T-cell (primary cell): ENCODE data around the gene PERM1. TPM values are rescaled to one million over a fixed set of nuclear protein-coding genes. Genes with fewer than 3 reads are reported as not detected.

Experiments used
- ATAC-seq, 4 experiments: fragments of 200-7000 bp in 3 of 4; fragments of 150-1000 bp in 1 of 4; cut with Tn5 transposase; replicated peaks in 1 of 4; 1 replicate in 3 of 4; 2 replicates in 1 of 4; pipeline ENCODE4 v1.10.0; 2021; ENCODE audit warnings: moderate library complexity in 3 of 4, mild to moderate bottlenecking in 2 of 4, moderate number of reproducible peaks in 1 of 4
- CTCF ChIA-PET, 2 donors: fragments of 300-600 bp; sonication (Branson Sonifier 250); formaldehyde crosslinking; loops; one replicate each; lab custom pipeline; 2022; ENCODE audit warnings: antibody characterized with exemption in 2 of 2; lab: Charles Lee
- POLR2A ChIA-PET, 2 donors: fragments of 300-600 bp; sonication (Branson Sonifier 250); formaldehyde crosslinking; loops; one replicate each; lab custom pipeline; 2022; ENCODE audit warnings: antibody characterized with exemption in 2 of 2; lab: Charles Lee
- DNase-seq, 35 experiments: peaks; one replicate each; pipeline versions ENCODE4 v3.0.0 to v3.0.0-alpha.2; 2013 to 2023
- H3K27ac ChIP-seq: one replicate; pipeline ENCODE4 v1.5.1; 2013; ENCODE audit warnings: low read length
- H3K27me3 ChIP-seq, 2 experiments: replicated peaks in 1 of 2; 1 replicate in 1 of 2; 2 replicates in 1 of 2; pipeline versions ENCODE4 v1.6.1 to v1.7.0; 2013; ENCODE audit warnings: low read length in 1 of 2, mixed read lengths in 1 of 2; ENCODE audit not compliant: control insufficient read depth in 2 of 2, insufficient read depth in 2 of 2; ENCODE audit errors: extremely low read depth in 1 of 2
- H3K36me3 ChIP-seq, 2 donors: 1 replicate in 1 of 2; 2 replicates in 1 of 2; pipeline versions ENCODE4 v1.6.1 to v1.7.0; 2013; ENCODE audit warnings: low read length in 1 of 2; ENCODE audit not compliant: control insufficient read depth in 2 of 2, insufficient read depth in 1 of 2; ENCODE audit errors: extremely low read depth in 1 of 2
- H3K4me1 ChIP-seq, 2 experiments: 1 replicate in 1 of 2; 2 replicates in 1 of 2; pipeline versions ENCODE4 v1.6.1 to v1.7.0; 2013; ENCODE audit warnings: low read length in 2 of 2, mixed read lengths in 1 of 2; ENCODE audit not compliant: insufficient read depth in 2 of 2, control insufficient read depth in 1 of 2; ENCODE audit errors: extremely low read depth in 1 of 2
- H3K4me3 ChIP-seq, 2 donors: 1 replicate in 1 of 2; 2 replicates in 1 of 2; pipeline versions ENCODE4 v1.5.1 to v1.7.0; 2013; ENCODE audit warnings: mild to moderate bottlenecking in 2 of 2, low read length in 1 of 2, moderate library complexity in 1 of 2; ENCODE audit not compliant: control insufficient read depth in 1 of 2; ENCODE audit errors: extremely low read depth in 1 of 2
- H3K9me3 ChIP-seq: 2 replicates; pipeline ENCODE4 v1.7.0; 2013
- H3K27ac Mint-ChIP-seq, 2 donors: one replicate each; pipeline ENCODE4 v1.8.0; 2020 to 2021; ENCODE audit warnings: mild to moderate bottlenecking in 2 of 2, mixed read lengths in 2 of 2
- H3K27me3 Mint-ChIP-seq, 2 donors: one replicate each; pipeline ENCODE4 v1.8.0; 2021 to 2022; ENCODE audit warnings: mixed read lengths in 2 of 2
- H3K36me3 Mint-ChIP-seq: one replicate; pipeline ENCODE4 v1.8.0; 2021; ENCODE audit warnings: mixed read lengths
- H3K4me1 Mint-ChIP-seq, 3 donors: one replicate each; pipeline ENCODE4 v1.8.0; 2020 to 2022; ENCODE audit warnings: mixed read lengths in 3 of 3, mild to moderate bottlenecking in 1 of 3
- H3K4me3 Mint-ChIP-seq, 3 donors: one replicate each; pipeline ENCODE4 v1.8.0; 2020 to 2022; ENCODE audit warnings: mild to moderate bottlenecking in 3 of 3, mixed read lengths in 3 of 3, moderate library complexity in 3 of 3
- H3K9me3 Mint-ChIP-seq, 3 donors: one replicate each; pipeline ENCODE4 v1.8.0; 2020 to 2022; ENCODE audit warnings: mixed read lengths in 3 of 3
- WGBS: methylation state at CpG from one replicate; pipeline ENCODE4 v1.1.5; 2013; ENCODE audit warnings: missing lambda C conversion rate; ENCODE audit not compliant: insufficient coverage; 5-methylcytosine and 5-hydroxymethylcytosine counted together
- total RNA-seq, 35 experiments: library from RNA in 6 of 35; stranded (reverse) in 6 of 35; fragments of 120-200 nt in 1 of 35; gene quantifications; one replicate each; pipeline versions ENCODE4 v1.2.1 to v1.2.4 and lab custom pipeline; 2013 to 2026

The PERM1 gene
- total RNA-seq, 5 donors from 2014 or later (not counting 1 experiment from before 2014, with no cell fraction given), result not detected

DNA sequence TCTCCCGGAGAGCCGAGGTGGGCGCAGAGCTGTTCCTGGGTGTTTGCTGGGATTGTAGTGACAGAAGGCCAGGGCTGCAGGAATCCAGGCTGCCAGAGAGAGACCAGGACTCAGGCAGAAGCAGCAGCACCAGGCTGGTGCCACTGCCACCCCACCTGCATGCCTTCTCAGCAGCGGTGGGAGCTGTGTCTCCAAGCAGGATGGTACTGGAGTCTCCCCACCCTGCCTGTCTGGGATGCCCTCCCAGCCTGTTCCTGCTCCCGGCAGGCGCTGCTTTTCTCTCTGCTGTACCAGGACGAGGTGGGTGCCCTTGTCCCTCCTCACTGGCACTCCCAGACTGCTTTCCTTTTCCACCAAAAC lies 22.5 kb upstream of the PERM1 start:
- ChIA-PET CTCF (no interaction called here), POLR2A (no interaction called here)
- no peak for DNase-seq
- Histone ChIP-seq H3K4me3 (no peak overlapping the region), H3K4me1 (peaks cover 9 to 40% of the 10 kb centered on the region in 2 experiments), H3K27ac (no peak overlapping the region), H3K9me3 (no peaks in the 10 kb centered on the region), H3K27me3 (peaks cover 2 to 71% of the 10 kb centered on the region in 2 experiments), H3K36me3 (no peaks in the 10 kb centered on the region)
- WGBS, result 44% methylated on average over 6 of the region's 7 CpGs
- no peak for ATAC-seq
- H3K27me3 Mint-ChIP-seq, result peaks cover 7 to 39% of the 10 kb centered on the region in 2 donors
- H3K4me1 Mint-ChIP-seq, result peaks cover 12 to 19% (median 17%) of the 10 kb centered on the region in 3 donors
- no peaks in the 10 kb centered on the region for H3K9me3 Mint-ChIP-seq
- no peaks in the 10 kb centered on the region for H3K36me3 Mint-ChIP-seq
- no peak overlapping the region for H3K4me3 Mint-ChIP-seq
- H3K27ac Mint-ChIP-seq, result no peak overlapping the region

DNA sequence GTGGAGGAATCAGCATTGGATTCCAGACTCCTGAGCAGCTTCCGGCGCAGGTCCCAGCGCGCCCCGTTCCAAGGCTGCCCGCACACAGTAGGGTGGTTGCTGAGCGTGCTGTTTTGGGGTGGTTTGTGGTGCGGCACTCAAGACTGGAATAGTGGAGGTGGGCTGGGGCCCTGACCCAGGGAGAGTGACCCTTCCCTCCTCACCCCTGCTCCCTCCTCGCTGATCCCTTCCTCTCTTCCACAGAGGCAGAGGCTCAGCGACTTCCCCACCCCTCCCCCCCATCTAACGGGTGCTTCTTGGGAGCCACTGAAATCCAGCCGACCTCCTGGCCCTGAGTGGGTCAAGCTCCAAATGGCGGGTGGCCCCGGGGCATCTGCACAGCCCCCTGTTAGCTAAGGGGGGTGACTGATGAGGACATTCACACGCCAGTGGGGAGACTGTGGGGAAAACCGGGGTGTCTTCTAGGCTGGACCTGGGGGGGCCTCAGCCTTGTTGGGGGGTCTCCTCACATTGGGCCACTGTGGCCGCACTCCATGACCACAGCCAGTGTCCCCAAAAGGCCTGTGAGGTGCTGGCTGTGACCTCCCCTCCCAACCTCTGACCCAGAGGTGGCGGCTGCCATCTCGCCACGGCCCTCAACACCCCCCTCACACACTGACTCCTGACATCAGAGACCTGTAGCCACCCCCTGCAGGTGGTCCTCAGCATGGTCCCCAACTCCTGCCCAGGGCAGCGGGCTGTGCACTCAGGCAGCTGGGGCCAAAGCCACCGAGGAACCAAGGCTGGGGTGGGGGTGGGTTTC lies 21.9 kb upstream of the PERM1 start:
- DNase-seq (no peak), ATAC-seq (no peak)
- H3K27me3 Mint-ChIP-seq, result peaks cover 7 to 39% of the 10 kb centered on the region in 2 donors
- no peaks in the 10 kb centered on the region for H3K36me3 Mint-ChIP-seq
- peaks cover 12 to 17% (median 15%) of the 10 kb centered on the region in 3 donors for H3K4me1 Mint-ChIP-seq
- H3K27ac Mint-ChIP-seq, result no peak overlapping the region
- H3K27me3 ChIP-seq, result peaks cover 2 to 73% of the 10 kb centered on the region in 2 experiments
- H3K4me1 ChIP-seq, result peaks cover 9 to 44% of the 10 kb centered on the region in 2 experiments
- H3K4me3 ChIP-seq, result no peak overlapping the region
- 89% methylated on average over 3 of the region's 22 CpGs for WGBS
- no peaks in the 10 kb centered on the region for H3K9me3 ChIP-seq
- H3K4me3 Mint-ChIP-seq, result no peak overlapping the region
- H3K27ac ChIP-seq, result no peak overlapping the region
- H3K36me3 ChIP-seq, result no peaks in the 10 kb centered on the region
- ChIA-PET POLR2A (no interaction called here), CTCF (interaction anchor here (0.5 to 0.6 kb wide), 3 partner anchors 9 to 773 kb away, joined by 5 to 6 read pairs (median 5); no protein-coding TSS in a partner anchor)
- H3K9me3 Mint-ChIP-seq, result no peaks in the 10 kb centered on the region

DNA sequence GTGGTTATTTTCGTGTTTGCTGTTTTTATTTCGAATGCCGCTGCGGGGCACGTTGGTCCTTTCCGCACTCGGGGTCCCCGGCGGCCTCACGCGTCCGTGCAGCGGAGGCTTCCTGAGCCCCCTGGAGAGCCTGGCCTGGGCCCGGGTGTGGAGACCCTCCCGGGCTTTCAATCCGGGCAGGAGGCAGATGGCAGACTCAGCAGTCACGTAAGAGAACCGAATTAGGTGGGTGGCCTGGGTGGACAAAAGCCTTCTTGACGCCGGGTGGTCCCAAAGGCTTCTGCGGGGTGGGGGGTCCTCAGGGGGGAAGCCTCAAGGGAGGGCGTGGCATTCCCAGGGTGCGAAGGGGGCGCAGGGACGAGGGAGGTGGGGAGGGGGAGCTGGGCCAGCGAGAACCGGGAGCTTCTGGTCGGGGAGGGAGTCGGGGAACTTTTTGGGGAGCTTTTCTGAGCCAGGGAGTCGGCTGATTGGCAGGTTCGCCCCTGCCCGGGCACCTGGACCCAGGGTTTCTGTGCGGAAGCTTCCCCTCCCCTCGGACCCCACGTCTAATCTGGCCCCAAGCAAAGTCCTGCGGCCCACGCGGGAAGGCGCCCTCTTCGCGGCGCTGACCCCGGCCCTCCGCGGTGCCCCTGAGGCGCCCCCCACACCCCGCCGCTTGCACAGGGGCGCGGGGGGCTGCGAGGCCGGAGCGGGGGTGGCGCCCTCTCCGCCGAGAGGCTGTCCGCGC lies 19.3 kb upstream of the PERM1 start:
- Histone ChIP-seq H3K27me3 (peaks cover 2 to 87% of the 10 kb centered on the region in 2 experiments), H3K4me3 (peak overlapping the region; percentile 11 to 62), H3K4me1 (peaks cover 9 to 62% of the 10 kb centered on the region in 2 experiments), H3K27ac (no peak overlapping the region), H3K9me3 (no peaks in the 10 kb centered on the region), H3K36me3 (no peaks in the 10 kb centered on the region)
- peak overlapping the region; percentile 58 to 79 (median 72) for H3K4me3 Mint-ChIP-seq
- no peaks in the 10 kb centered on the region for H3K9me3 Mint-ChIP-seq
- H3K36me3 Mint-ChIP-seq, result no peaks in the 10 kb centered on the region
- ATAC-seq (peak in 1 of 4 experiments; percentile 4), DNase-seq (peak in 2 of 35 experiments; percentile 4 to 24)
- 3% methylated on average over 53 of the region's 58 CpGs for WGBS
- no peak overlapping the region for H3K27ac Mint-ChIP-seq
- H3K27me3 Mint-ChIP-seq, result peaks cover 7 to 36% of the 10 kb centered on the region in 2 donors
- peaks cover 14 to 22% (median 18%) of the 10 kb centered on the region in 3 donors for H3K4me1 Mint-ChIP-seq
- CTCF ChIA-PET, result no interaction called here
- POLR2A ChIA-PET, result no interaction called here

DNA sequence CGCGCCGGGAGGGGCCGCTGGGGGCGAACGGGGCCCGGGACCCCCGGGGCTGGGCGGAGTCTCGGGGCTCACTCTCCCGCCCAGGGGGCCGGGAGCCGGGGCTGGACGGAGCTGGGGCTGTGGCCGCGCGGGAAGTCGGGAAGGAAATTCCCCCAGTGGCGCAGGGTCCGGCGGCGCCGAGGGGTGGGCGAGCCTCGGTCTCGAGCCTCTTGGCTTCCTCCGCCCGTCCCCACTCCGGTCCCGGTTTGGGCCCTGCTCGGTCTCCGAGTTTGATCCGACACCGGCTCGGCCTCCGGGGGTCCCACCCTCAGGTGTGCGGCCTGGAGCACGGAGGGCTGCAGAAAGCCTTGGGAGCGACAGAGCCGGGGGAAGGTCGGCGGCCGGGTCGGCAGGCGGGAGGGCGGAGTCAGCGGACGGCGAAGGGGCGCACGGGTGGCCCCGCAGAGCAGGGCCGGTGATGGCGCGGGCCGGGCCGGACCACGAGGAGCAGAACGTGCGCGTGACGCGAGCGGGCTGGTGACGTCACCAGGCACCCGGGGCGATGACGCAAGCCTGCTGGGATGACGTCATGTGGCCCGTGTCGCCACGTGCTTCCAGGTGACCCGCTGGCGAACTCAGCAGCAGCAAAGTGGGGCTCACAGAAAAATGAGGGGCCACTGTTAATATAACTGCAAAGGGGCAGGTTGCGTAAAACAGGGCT lies 18.6 kb upstream of the PERM1 start:
- DNase-seq, result peak in 32 of 35 experiments; percentile 57 to 89 (median 74)
- ChIA-PET POLR2A (no interaction called here), CTCF (no interaction called here)
- H3K4me1 Mint-ChIP-seq, result peaks cover 16 to 27% (median 20%) of the 10 kb centered on the region in 3 donors
- H3K36me3 ChIP-seq, result no peaks in the 10 kb centered on the region
- WGBS, result 1% methylated on average over 74 of the region's 75 CpGs
- H3K9me3 Mint-ChIP-seq, result no peaks in the 10 kb centered on the region
- ATAC-seq, result peak in 3 of 4 experiments; percentile 8 to 61 (median 8)
- H3K9me3 ChIP-seq, result no peaks in the 10 kb centered on the region
- H3K4me3 ChIP-seq, result peak overlapping the region; percentile 46 to 62
- H3K27ac ChIP-seq, result no peak overlapping the region
- no peak overlapping the region for H3K27ac Mint-ChIP-seq
- H3K36me3 Mint-ChIP-seq, result no peaks in the 10 kb centered on the region
- peaks cover 7 to 36% of the 10 kb centered on the region in 2 donors for H3K27me3 Mint-ChIP-seq
- peaks cover 2 to 87% of the 10 kb centered on the region in 2 experiments for H3K27me3 ChIP-seq
- peak overlapping the region; percentile 58 to 79 (median 72) for H3K4me3 Mint-ChIP-seq
- H3K4me1 ChIP-seq, result peaks cover 9 to 66% of the 10 kb centered on the region in 2 experiments

DNA sequence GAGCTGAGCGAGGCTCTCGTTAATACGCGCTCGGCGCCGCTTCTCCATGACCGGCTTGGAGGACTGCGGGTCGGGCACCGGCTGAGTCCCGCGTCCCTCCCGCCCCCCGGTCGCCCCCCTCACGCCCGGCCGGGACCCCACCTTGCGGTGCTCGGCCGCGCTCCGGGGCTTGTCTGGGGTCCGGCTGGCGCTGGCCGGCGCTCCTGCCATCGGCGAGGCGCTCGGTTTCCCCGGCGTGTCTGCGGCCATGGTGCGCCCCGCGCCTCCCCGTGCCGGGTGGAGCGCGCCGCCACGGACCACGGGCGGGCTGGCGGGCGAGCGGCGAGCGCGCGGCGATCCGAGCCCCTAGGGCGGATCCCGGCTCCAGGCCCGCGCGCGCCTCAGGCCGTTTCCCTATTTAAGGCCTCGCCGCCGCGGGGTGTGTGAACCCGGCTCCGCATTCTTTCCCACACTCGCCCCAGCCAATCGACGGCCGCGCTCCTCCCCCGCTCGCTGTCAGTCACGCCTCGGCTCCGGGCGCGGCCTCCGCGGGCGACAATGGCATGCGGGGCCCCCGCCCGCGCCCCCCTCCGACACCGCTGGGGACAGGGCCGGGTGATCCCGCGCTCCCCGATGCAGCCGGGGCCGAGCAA lies 17.9 kb upstream of the PERM1 start, which contains the start of gene HES4:
Gene HES4 (minus strand): TSS at position 373 of the 632 bp plus-strand sequence. CDS start 124 bp downstream, at position 249.
- peak within 1 kb of the TSS; percentile 46 to 62 for H3K4me3 ChIP-seq
- Mint-ChIP-seq H3K27me3 (peaks cover 2 to 36% of the 10 kb centered on the region in 2 donors), H3K36me3 (no peaks in the 10 kb centered on the region), H3K4me1 (peaks cover 11 to 21% (median 17%) of the 10 kb centered on the region in 3 donors), H3K9me3 (no peaks in the 10 kb centered on the region), H3K27ac (no peak within 1 kb of the TSS), H3K4me3 (peak within 1 kb of the TSS; percentile 58 to 79 (median 72))
- ATAC-seq (peak; percentile 47 to 67 (median 58)), DNase-seq (peak in 29 of 35 experiments; percentile 41 to 77 (median 54))
- CTCF ChIA-PET, result no interaction called here
- POLR2A ChIA-PET, result no interaction called here
- H3K27ac ChIP-seq, result no peak within 1 kb of the TSS
- peaks cover 2 to 87% of the 10 kb centered on the region in 2 experiments for H3K27me3 ChIP-seq
- H3K36me3 ChIP-seq, result no peaks in the 10 kb centered on the region
- peaks cover 9 to 60% of the 10 kb centered on the region in 2 experiments for H3K4me1 ChIP-seq
- H3K9me3 ChIP-seq, result no peaks in the 10 kb centered on the region
- WGBS, result under 1% methylated on average over 94 of the region's 95 CpGs
